Measurements from ENCODE around the gene SLC2A6.

Gene SLC2A6

DNA sequence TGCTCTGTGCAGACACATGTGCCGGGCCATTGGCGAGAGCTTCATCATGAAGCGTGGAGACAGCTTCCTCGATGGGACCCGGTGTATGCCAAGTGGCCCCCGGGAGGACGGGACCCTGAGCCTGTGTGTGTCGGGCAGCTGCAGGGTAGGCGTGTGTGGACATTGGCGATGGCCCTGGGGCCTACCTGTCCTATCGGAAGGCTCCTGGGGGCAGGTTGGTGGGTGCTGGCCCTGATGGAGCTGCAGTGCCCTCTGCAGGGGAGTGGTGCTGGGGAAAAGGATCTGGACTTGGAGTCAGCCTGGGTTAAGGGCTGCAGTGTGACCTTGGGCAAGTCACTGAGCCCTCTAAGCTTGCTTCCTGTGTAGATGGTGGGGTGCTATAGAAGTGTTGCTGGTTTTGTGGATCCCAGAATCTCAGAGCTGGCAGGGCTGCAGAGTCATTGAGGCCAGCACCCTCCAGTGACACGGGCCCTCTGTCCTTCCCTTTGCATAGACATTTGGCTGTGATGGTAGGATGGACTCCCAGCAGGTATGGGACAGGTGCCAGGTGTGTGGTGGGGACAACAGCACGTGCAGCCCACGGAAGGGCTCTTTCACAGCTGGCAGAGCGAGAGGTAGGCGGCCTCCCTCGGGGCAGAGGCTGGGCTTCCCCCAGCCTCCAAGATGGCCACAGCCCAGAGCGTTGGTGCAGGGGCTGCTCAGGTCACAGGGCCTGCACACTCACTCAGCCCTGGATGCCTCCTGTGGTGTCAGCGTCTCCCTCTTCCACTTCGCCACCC is 41.0 kb downstream of the SLC2A6 start:
- DNase-seq (ENCODE audit: low spot score), result no peak

DNA sequence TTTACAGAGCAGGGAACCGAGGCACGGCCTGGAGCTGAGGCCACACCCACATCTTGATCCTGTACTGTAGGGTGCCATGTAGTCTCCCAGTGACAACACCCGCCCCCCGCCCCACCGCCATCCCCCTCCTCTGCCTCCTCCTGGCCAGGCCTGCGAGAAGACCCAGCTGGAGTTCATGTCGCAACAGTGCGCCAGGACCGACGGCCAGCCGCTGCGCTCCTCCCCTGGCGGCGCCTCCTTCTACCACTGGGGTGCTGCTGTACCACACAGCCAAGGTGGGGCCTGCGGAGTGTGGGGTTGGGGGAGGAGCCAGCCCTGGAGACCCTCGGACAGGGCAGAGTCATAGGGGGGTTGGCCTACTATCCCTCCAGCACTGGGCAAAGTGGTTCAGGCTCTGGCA is 42.2 kb downstream of the SLC2A6 start:
- DNase-seq (ENCODE audit: low spot score), result no peak

DNA sequence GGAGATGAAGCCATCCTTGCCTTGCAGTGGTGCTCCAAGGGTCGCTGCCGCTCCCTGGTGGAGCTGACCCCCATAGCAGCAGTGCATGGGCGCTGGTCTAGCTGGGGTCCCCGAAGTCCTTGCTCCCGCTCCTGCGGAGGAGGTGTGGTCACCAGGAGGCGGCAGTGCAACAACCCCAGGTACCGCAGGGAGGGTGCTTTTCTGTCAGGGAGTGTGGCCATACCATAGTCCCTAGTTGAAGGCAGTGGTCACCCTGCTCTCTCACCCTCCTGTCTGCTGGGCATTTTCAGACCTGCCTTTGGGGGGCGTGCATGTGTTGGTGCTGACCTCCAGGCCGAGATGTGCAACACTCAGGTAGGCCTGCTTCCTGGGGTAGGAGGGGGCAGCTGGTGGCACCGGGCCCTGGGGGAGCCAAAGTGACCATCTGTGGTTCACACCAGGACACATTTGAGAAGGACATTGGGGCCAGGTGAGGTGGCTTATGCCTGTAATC is 45.5 kb downstream of the SLC2A6 start:
- no peak for DNase-seq (ENCODE audit: low spot score)

DNA sequence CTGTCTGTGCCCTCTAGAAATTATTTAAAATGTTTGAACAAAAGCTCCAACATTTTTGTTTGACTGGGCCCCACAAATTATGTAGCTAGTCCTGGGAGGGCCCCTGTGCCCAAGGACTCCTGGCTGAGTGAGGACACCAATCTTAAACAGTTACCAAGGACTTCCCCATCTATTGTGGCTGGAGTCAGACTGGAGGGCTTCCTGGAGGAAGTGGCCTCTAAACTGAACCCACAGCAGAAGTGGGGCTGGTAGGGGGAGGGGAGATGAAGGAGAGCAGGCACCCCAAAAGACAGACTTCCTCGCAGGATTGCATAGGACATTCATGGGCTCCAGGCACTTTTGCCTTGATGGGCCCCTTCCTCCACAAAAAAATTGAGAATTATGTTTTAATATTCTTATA is 48.7 kb downstream of the SLC2A6 start:
- DNase-seq (ENCODE audit: low spot score), result no peak

DNA sequence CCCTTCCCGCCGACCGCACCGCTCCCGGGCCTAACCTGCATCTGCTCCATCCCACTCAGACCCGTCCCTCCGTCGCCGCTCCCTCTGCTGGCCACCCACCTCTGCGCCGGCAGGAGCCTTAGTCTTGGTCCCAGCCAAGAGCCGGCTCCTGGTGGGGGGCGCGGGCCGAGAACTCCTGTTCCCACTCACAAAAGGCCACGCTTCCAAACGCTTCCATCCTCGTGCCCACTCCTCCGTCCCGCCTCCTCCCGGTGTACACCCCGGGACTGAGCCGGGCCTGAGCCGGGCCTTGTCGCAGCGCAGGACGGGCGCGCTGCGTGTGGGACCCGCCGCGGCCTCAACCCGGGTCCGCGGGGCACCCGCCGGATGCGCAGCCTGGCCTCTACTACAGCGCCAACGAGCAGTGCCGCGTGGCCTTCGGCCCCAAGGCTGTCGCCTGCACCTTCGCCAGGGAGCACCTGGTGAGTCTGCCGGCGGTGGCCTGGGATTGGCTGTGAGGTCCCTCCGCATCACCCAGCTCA is 49.2 kb downstream of the SLC2A6 start:
- no peak for DNase-seq (ENCODE audit: low spot score)

DNA sequence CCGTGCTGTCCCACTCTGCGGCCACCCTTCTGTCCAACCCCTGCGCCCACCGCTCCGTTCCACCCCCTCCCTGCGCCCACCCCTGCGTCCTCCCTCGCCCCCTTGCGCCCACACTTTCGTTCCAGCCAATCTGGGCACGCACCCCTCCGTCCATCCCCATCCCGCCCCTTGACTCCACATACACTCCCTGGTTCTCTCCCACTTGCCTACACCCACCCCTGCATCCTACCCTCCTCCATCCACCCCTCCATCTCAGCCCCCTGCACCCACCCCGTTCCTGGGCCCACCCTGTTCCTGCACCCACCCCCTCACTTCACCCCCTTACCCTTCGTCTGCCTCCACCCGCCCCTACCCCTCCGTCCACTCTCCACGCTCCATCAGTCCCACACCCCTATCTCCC is 49.7 kb downstream of the SLC2A6 start:
- DNase-seq (ENCODE audit: low spot score), result no peak

DNA sequence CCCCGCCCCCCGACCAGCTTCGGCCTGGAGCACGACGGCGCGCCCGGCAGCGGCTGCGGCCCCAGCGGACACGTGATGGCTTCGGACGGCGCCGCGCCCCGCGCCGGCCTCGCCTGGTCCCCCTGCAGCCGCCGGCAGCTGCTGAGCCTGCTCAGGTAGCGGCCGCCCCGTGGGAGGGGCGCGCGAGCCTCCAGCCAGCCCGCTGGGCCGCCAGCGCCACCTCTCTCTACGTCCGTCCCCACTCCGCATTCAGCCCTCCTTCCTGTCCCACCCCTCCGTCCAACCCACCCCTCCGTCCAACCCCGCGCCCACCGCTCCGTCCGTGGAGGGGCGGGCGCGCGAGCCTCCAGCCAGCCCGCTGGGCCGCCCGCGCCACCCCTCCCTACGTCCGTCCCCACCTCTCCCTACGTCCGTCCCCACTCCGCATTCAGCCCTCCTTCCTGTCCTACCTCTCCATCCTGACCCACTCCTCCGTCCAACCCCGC is 50.2 kb downstream of the SLC2A6 start:
- DNase-seq (ENCODE audit: low spot score), result no peak

DNA sequence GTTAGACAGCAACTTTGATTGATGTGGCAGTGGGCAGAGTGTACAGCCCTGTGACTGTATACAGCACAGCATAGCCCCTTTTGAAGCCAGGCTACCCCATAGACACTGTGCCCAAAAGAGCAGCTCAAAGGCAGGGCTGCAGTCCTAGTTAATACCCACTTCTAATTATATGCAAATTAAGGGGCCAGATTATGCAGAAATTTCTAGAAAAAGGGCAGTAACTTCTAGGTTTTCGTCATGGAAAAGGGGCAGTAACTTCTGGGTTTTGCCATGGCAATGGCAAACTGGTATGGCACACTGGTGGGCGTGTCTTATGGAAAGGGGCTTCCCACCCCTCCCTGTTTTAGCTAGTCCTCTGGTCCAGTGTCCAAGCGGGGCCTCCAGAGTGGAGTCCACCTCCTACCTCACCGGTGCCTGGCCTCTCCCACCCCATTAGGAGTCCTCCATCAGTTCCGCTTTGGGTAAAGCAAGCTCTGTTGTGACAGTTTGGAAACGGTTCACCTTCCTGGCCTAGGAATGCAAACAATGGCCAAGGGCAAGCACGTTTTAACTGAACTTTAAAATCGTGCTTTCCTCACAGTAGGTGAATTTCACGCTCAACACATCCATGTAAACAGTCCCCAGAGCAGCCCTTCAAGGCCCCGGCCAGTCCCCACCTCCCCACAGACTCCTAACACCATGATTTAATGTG is 51.1 kb downstream of the SLC2A6 start:
- no peak for DNase-seq (ENCODE audit: low spot score)

DNA sequence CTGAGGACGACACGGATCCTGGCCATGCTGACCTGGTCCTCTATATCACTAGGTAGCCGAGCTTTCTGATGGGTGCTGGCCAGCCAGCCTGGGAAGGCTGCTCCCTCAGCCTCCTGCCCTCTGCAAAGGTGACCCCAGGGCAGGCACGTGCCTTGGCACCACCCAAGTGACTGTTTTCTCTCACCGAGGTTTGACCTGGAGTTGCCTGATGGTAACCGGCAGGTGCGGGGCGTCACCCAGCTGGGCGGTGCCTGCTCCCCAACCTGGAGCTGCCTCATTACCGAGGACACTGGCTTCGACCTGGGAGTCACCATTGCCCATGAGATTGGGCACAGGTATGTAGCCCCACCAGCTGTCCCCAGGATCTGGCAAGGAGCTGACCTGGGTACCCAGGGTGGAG is 52.9 kb downstream of the SLC2A6 start:
- no peak for DNase-seq (ENCODE audit: low spot score)

DNA sequence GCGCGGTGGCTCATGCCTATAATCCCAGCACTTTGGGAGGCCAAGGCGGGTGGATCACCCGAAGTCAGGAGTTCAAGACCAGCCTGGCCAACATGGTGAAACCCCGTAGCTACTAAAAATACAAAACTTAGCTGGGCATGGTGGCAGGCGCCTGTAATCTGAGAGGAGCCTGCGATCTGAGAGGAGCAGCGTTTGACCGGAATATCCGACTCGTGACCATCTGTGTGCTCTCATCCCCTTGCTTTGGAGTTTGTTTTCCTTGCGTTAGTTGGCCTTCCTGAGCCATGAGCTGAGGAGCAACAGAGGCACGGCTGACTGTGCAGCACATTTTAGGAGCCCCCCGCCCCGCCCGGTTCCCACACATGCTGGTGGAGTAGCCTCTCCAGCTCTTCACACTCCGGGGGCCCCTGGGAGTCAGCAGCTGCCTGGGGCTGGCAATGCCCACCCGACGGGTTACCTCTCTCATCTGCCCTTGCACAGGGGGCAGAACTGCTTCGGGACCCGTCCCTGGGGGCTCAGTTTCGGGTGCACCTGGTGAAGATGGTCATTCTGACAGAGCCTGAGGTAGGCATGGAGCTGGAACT is 53.8 kb downstream of the SLC2A6 start:
- DNase-seq (ENCODE audit: low spot score), result no peak

DNA sequence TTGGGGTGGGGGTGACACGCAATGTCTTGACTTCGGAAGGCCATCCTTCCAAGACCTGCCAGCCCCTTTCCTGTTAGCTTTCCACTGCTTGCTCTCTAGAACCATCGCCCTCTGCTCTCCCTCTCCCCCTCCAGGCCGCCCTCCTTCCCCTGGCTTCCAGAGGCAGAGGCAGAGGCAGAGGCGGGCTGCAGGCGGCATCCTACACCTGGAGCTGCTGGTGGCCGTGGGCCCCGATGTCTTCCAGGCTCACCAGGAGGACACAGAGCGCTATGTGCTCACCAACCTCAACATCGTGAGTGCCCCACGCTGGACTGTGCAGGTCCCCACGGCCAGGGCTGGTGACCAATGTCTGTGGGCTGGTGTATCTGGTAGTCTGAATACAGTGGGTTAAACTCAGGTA is 54.7 kb downstream of the SLC2A6 start:
- DNase-seq (ENCODE audit: low spot score), result no peak

DNA sequence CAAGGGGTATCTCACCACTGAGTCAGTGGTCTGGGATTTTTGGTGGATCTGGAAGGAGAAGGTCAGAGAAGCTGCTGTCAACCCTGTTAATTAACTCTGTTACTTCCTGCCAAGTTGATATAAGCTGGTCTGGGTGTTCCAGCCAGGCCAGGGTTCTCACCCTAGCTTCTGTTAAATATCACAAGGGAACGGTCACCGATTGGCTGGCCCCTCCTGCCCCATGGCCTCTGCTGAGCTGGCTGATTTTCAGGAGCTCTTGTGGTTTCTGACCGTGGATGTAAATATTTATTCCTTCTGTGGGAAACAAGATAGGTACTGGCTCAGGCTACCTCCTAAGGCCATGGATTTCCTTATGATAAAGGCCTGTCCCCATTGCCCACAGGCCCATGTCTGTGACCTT is 55.7 kb downstream of the SLC2A6 start:
- DNase-seq (ENCODE audit: low spot score), result no peak

DNA sequence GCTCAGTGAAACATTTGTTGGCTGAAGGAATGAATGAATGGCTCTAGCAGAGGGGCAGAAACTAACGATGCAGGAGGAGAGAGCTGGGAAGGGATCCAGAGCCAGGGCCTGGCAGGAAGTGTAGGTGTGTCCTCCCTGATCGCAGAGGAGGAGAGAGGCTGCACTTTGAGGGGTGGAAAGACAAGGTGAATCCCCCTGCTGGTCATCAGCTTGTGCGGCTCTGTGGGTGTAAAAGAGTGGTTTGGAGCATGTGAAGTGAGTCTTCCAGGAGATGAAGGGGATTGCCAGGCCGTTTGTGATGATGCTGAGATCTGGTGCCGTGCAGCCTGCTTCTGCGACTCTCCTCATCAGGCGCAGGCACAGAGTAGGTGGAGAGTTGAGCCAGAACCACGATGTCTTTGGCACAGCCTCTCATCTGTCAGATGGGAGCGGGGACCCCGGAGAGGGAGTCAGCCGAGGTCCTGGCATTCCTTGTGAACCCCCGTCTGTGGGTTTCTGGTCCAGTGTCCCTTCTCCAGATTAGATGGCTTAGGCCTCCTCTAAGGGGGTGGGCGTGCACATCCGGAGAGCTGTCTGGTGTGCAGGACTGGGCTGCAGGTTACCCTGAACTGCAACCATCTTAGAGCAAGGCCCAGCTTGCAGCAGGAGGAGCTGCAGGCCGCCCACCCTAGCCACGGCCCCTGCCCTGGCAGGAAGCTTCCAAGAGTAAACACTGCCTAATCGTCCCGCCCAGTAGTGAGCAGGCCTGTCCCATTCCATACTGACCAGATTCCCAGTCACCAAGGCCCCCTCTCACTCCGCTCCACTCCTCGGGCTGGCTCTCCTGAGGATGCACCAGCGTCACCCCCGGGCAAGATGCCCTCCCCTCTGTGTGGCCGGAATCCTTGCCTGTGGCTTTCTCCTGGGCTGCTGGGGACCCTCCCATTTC is 57.0 kb downstream of the SLC2A6 start, which contains the start of gene ADAMTS13:
Gene ADAMTS13 (plus strand): TSS at position 753 of the 928 bp plus-strand sequence. CDS start 77 bp downstream, at position 830.
- DNase-seq (ENCODE audit: low spot score), result no peak

All from CD4-positive, alpha-beta T cell treated with Interleukin-6 at 100 ng/mL for 8 hours (primary cell).